ENCODE results near the gene TSKS.

Gene TSKS

DNA sequence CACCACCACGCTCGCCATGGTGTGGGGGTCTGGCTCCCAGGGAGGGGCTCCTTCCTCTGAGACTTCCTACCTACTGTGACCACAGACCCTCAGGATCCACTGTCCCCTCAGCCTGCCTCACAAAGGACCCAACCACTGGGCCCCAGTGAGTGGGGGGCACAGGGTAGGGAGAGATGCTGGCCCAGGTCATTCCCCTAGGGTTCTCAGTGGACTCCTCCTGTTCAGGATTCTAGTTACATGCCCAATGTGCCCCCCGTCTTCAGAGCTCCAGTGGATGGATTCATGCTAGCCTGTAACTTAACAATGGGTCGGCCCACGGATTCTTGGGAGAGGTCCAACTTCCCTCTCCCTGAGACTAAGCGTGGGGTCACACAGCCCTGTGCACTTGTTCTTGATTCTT is at the start of gene TSKS:
Gene TSKS, minus strand, starts transcription at position 77 of the 400 bp plus-strand sequence. Its CDS starts 59 bp downstream, at position 18.
- DNase-seq (ENCODE audit: low read depth): no peak

DNA sequence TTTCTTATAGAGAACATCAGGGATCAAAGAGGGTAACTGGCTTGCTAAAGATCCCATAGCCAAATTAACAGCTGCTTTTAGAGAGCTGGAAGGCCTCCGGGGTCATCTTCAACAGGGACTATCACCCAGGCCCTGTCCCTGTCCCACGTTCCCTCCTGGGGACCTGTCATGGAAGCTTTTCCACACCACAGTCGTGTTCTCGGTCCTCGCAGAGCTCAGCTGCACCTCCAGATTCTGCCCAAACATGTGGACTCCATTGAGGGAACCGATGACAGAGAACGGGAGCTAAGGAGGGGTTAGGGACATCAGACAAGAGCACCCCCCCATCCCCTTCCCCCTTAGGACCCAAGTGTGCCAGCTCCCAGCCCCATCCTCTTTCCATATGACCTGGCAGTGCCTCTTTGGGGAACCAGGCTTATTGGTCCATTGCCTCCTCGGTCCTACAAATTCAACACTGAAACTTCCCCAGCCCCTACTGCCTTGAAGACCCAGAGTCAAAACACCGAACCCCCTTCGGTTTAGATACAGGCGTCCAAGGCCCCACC is 49.4 kb upstream of the TSKS start:
- no peak for DNase-seq (ENCODE audit: low read depth)

GRCh38 chr19:49811328-49811727 is 48.2 kb upstream of the TSKS start:
- DNase-seq (ENCODE audit: low read depth): no peak

DNA sequence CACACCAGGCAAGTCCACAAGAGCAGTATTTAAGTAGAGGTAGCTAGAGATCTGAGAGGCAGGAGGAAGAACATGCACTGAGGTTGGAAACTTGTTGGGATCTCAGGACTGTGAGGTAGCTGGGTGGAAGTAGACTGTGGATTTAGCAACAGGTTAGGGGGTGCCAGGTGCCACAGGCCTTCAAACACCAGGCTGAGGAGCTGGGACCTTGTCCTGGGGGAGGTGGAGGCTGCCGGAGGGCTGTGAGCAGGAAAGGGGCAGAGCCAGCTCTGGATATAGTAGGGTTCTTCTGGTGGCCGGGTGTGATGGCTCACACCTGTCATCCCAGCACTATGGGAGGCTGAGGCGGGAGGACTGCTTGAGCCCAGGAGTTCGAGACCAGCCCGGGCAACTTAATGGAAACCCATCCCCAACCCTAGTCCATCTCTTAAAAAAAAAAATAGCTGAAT is 46.9 kb upstream of the TSKS start:
- no peak for DNase-seq (ENCODE audit: low read depth)

- DNase-seq (ENCODE audit: low read depth): peak; percentile 40
Observed at GRCh38 chr19:49809160-49809940, 46.2 kb upstream of the TSKS start.

- DNase-seq (ENCODE audit: low read depth): peak; percentile 83
Observed at GRCh38 chr19:49808711-49809159, 45.6 kb upstream of the TSKS start.

- no peak for DNase-seq (ENCODE audit: low read depth)
Observed at GRCh38 chr19:49807904-49808675, 45.0 kb upstream of the TSKS start.

GRCh38 chr19:49807058-49807903 is 44.2 kb upstream of the TSKS start:
- no peak for DNase-seq (ENCODE audit: low read depth)

GRCh38 chr19:49806620-49806959 is 43.5 kb upstream of the TSKS start:
- no peak for DNase-seq (ENCODE audit: low read depth)

- no peak for DNase-seq (ENCODE audit: low read depth)
Observed at GRCh38 chr19:49805822-49806619, 42.9 kb upstream of the TSKS start.

DNA sequence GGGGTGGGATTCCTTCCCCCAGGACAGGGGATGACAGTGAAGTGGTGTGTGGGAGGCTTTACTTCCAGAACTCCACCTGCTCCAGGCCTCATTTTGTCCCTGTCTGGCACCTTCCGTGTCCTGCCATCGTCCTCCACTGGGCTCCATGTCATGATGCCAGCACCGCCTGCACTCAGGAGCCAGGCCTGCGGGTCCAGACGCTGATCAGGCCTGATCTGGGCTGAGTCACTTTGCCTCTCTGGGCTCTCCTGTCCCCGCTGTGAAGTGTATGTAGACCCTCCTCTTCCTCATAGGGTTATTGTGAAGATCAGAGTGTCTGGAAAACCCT is 40.4 kb upstream of the TSKS start:
- DNase-seq (ENCODE audit: low read depth): no peak

- no peak for DNase-seq (ENCODE audit: low read depth)
Observed at GRCh38 chr19:49802836-49803528, 39.9 kb upstream of the TSKS start.

GRCh38 chr19:49801966-49802661 is 39.0 kb upstream of the TSKS start:
- no peak for DNase-seq (ENCODE audit: low read depth)

GRCh38 chr19:49801401-49801888 is 38.3 kb upstream of the TSKS start:
- no peak for DNase-seq (ENCODE audit: low read depth)

DNA sequence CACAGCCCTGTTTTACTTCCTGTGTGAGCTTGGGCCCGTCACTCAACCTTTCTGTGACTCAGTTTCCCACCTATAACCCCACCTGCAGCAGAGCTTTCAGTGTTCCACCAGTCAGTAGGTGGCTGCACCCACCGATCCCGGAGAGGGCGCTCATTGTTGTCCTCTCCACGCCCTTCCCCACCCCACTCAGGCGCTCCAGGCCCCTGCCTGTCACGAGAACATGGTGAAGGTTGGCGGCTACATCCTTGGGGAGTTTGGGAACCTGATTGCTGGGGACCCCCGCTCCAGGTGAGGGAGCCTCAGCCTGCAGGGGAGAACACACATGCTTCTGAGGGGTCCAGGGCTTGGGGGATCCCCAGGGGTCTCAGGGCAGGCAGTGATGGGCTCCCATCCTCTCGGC is 37.7 kb upstream of the TSKS start:
- DNase-seq (ENCODE audit: low read depth): no peak

DNA sequence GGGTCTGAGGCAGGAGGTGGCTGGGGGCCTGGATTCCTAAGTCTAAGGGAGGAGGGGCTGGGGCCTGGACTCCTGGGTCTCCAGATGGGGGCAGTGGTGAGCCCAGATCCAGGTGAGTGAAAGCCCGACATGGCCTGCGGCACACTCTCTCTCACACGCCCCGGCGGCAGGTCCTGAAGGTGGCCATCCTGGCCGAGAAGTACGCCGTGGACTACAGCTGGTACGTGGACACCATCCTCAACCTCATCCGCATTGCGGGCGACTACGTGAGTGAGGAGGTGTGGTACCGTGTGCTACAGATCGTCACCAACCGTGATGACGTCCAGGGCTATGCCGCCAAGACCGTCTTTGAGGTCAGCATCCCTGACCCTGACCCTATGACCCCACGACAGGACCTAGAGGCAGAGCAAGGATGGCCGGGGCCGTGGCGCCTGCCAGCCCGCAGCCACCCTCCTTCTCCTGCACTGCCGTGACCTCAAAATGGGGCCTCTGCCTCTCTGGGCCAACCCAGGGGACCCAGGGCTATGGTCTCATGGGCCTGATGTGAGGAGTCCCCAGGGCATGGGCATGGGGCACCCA is 36.8 kb upstream of the TSKS start:
- DNase-seq (ENCODE audit: low read depth): no peak

GRCh38 chr19:49799271-49799797 is 36.2 kb upstream of the TSKS start:
- no peak for DNase-seq (ENCODE audit: low read depth)

DNA sequence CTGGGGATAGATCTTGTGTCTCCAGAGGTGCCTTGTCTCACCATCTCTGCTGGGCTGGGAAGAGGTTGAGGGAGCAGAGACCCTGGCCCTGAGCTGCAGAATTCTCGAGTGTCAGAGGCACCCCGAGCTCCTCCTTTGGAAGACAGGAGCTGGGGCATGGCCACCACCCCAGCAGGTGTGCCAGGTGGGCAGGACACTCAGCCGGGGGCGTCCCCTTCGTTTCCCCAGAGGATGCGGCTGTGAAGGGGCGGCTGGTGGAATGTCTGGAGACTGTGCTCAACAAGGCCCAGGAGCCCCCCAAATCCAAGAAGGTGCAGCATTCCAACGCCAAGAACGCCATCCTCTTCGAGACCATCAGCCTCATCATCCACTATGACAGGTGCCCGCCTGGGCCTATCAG is 35.5 kb upstream of the TSKS start:
- no peak for DNase-seq (ENCODE audit: low read depth)

- DNase-seq (ENCODE audit: low read depth): no peak
Observed at GRCh38 chr19:49795615-49796014, 32.5 kb upstream of the TSKS start.

DNA sequence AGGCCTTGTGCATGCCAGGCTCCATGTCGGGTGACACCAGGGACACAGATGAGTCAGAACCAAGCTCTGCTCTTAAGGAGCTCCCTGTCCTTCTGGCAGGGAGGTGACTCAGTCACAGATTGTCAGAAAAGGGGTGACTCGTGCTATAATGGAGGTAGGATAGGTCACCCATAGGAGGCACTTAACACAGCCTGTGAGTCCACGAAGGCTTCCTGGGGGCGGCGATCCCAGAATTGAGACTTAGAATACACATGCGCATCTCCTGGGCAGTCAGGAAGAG is 30.4 kb upstream of the TSKS start:
- DNase-seq (ENCODE audit: low read depth): no peak

Data from T-helper 22 cell (primary cell).